T-helper 1 cell treated with Interleukin-12 subunit alpha and Interleukin-12 subunit beta and Interleukin-4 antibody, amounts not matched to agents 30 ng/mL and 1 ng/mL, for 36 hours (primary cell): ENCODE data around the gene DNM3. TPM values are rescaled to one million over a fixed set of nuclear protein-coding genes. Genes with fewer than 3 reads are reported as not detected.

Source experiments
- intact Hi-C: fragments of 100-400 bp; cut with micrococcal nuclease; formaldehyde crosslinking; loops from one replicate; pipeline ENCODE4 v1.15.1; 2024
- total RNA-seq: library from RNA; stranded (reverse); gene quantifications from 2 replicates; pipeline ENCODE4 v1.2.3, GENCODE V29; 2022

Gene DNM3
- total RNA-seq, 1 donor from 2014 or later = 1.2 TPM

DNA sequence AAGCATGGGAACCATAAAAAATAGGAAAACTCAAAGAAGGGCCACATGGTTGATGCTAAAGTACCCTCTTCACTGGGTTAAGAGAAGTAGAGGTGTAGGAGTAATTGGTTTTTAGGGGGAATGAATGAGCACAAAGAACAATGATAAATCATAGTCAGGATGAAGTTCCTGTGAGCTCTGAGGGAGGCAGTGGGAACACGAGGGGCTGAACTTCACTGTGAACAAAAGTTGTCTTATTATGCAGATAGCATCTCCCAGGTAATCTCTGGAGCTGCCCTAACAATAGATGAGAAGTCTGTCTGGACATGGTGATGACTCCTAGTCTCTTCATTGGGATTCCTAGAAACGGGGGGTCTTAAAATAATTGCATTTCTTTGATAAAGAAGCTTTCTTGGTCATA, 127.9 kb downstream of the DNM3 start:
- intact Hi-C loops = no loop called here

DNA sequence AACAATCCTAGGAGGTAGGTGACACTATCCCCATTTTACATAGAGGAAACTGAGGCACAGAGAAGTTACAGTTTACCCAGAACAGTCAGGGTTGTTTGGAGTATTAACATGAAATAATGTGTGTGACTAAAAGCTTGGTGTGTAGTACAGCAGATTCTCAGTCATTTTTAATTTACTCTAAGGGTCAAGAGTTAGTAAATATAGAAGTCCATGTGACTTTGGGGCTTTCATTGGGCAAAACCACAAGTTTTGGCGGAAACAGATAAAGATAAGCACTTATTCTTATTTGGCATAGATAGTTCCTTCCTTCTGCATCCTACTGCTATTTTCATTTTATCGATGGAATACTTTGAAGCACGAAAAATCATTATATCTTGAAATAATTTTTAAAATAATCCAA, 128.5 kb downstream of the DNM3 start:
- intact Hi-C loops = no loop called here

DNA sequence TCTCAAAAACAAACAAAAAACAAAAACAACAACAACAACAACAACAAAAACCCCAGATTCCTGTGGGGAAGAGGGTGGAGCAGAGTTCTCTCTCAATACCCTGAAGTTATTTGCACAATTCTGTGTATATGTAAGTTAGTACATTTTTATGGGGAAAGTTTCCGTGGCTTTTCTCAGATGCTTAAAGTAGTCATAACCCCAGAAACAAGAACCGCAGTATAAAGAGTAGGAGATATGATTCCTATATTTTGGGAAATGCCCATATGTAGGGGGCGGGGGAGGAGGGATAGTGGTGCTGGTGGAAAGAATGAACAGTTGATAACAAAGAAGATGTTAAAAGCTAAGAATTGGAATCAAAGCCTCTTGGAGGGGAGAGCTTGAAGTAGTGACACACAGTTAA, 131.5 kb downstream of the DNM3 start:
- intact Hi-C loops = no loop called here

DNA sequence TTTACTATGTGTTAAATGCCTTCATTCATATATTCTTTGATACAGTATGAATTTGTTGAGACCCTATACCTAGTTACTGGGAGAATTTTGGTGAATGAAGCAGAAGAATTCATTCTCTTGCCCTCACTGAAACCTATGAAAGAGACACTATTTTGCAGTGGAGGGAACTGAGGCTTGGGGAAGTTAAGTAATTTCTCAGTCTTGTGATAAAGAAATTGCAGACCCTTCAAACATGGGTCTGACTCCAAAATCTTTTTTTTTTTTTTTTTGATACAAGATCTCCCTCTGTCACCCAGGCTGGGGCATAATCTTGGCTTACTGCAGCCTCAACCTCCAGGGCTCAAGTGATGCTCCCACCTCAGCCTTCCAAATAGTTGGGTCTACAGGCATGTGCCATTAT, 132.1 kb downstream of the DNM3 start:
- intact Hi-C loops = no loop called here

DNA sequence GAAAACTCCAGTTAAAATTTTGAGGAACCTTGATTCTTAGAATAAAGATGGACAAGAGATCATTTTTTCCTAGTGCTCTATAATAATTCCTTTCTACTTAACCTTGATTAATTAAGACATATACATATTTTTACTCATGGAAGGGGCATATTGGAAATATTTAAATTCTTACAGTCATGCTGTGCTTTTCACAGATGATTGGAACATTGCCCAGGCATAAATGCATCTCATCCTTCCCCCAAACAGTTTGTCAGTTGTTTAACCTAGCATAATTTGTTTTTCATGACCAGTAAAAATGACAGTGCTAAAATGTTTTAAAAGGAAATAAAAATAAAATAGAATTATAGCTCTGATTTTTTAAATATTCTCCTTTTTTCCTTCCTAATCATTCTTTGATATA, 140.0 kb downstream of the DNM3 start:
- intact Hi-C loops = no loop called here

DNA sequence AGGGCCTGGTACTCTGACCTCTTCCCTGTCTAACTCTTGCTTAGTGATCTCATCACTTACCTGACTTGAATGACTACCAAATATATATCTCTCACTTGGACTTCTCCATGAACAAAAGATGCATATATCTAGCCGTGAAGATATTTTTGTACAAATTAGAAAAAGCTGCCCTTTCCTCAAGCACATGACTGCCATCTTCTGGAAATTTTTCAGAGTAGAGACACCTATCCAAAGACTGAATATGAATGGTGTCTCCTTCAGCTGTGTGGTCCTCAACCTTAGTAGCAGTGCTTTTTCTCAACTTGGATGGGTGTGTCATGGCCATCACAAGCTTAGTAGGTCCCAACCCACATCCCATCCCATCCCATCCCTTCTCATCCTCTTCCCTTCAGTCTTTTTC, 142.3 kb downstream of the DNM3 start:
- intact Hi-C loops = no loop called here

DNA sequence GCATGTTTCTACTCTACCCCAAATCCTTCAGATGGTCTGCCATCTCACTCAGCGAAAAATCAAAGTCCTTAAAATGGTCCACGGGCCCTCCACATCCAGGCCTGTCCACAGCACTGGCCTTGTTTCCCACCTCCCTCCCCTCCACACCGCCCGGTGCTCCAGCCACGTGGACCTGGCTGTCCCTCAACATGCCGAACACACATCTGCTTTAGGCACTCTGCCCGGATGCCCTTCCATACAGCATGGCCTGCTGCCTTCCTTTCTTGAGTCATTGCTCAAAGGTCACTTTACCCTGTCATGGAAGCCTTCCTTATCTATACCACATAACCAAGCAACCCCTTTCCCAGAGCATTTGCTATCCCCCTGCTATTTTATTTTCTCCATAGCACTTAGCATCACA, 143.0 kb downstream of the DNM3 start:
- intact Hi-C loops = loop anchor here (2.0 kb wide), 2 partner anchors 143 to 499 kb away; partner anchors contain the start of genes DNM3 and PRRC2C

DNA sequence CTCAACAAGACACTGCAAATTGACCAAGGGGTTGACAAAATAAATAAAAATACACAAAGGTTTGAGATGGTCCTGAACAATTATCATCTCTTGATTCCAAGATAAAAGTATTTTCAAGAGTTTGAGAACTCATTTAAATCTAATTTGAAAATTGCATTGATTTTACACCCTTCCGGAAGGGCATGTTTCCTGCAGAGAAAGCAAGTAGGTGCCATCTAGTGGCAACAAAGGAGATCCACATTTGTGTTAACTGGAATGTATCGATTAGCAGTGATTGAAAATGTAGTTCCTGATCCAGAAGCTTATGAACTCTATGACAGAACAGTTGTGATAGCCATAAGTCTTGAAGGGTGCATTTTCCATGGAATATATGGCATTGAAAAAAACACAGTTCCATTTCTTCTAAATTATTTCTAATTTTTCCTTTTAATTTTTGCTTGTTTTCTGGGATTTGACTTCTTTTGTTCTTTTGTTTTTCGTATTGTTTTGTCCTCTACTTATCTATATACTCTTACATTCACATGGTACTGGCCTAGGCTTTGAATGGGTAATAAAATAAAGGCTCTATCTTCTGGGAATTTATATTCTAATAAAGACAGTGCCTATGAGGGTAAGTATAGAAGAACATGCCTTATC, 143.7 kb downstream of the DNM3 start:
- intact Hi-C loops = loop anchor here (1.0 to 5.0 kb wide), 7 partner anchors 144 to 500 kb away; partner anchors contain the start of genes DNM3, METTL13, PRRC2C and VAMP4

DNA sequence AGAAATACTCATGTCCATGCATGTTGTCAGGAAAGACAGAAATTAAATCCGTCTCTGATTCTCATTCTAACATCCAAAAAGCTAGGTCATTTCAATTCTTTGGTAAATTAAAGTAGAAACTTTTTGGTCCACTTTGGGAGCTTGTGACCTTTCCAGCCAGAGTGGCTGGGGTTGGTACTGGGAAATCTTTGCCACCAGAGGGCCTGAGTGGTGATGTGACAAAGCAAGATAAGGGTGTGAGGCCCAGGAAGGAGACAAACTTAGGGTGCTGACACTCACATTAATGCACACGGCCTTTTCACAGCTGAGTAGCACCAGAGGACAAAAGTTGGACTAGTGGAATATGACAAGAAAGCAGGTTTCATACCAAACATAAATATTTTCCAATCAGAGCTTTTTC, 144.3 kb downstream of the DNM3 start:
- intact Hi-C loops = loop anchor here (1.0 to 5.0 kb wide), 7 partner anchors 145 to 501 kb away; partner anchors contain the start of genes DNM3, METTL13, PRRC2C and VAMP4

DNA sequence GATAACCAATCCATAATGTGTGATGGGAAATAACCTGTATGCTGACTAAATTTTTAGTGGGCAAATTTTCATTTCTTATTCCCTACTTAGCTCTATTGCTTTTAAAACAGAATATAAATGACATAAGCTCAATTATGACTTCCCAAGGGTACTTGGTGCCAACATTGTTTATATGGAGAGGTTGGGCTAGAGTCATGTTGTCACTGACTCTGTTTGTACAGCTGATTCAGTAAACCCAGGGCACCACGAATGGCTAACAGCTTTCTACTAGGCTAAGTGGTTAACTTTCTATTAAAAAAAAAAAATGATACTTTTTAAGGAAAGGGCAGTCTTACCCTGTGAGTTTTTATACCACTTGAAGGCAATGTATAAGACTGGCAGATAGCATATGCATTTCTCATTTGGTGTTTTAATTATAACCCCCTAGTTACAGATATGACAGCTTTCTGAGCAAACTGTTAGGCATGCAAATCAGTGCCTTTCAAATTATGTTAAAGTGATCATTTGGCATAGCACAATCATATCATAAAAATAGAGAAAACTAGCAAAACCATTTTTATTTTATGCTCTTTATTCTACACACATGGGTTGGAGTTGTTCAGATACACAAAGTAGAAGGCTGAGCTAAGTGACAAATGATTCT, 147.1 kb downstream of the DNM3 start:
- intact Hi-C loops = loop anchor here (5.0 kb wide), 1 partner anchor 206 kb away; the partner anchor contains the start of gene METTL13

DNA sequence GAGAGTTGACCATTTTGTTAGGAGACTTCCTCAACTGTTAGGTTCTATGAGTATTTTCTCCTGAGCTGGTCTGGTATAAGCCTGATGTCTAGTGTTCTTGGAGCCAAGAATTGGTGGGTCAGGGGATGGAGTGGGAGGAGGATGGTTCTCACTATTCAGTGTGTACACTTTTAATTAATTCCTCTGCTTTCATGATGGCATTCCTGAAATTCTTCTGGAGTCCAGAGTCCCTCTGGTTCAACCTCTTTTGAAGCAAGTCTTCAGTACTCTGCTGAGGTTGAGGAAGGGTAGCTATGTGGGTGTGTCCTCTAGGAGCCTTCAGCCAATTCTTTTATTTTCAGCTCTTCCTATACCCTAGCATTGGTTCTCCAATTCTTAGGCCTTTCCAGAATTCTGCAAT, 149.1 kb downstream of the DNM3 start:
- intact Hi-C loops = no loop called here

DNA sequence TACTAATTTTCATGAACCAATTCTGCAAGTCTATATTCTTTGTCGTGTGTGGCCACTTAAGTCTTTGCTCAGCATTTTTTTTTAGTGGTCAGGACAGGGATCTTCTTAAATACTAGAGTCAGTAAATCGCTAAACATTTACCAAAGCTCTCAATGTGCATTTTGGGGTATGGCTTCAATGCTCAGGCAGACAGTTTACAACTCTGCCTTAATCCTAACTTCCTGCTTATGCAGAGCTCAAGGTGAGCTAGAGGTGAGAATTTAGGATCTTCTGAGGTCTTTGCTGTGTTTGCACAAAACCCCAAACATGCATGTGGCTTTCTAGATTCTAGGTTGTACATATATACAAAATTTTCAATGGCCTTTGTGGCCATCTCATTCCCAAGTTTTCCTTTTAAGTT, 153.0 kb downstream of the DNM3 start:
- intact Hi-C loops = no loop called here

DNA sequence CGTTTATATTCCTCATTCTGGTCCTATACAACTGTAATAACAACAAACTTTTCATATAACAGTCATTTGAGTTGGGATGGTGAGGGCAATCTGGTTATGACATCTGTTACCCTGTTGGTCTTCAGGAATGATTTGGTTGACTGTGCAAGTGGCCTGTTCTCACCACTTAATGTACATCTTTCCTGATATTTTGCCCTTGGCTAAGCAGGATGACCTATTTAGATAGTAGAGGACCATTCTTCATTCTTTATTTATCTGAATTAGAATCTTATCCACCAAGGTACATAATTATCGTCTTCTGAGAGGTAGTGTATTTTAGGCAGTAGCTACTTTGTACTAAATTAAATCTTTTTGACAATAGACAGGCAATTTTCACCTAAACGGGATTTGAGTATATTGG, 154.3 kb downstream of the DNM3 start:
- intact Hi-C loops = no loop called here

DNA sequence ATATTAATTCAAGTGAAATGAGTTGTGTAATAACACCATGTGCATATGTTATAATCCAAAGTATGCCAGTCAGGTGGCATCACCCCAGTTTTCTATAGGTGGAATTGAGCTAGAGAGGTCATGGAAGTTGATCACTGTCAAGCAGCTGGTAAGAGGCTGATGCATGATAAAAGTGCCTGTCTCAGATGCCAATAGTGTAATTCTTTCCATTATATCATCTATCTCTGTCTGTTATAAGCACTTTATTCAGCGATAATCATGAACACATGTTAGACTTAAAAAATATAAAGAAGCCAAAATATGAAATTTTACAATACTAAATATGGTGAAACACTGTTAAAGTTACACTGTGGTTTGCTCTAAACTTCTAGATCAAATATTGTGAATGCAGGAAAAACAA, 156.6 kb downstream of the DNM3 start:
- intact Hi-C loops = no loop called here

DNA sequence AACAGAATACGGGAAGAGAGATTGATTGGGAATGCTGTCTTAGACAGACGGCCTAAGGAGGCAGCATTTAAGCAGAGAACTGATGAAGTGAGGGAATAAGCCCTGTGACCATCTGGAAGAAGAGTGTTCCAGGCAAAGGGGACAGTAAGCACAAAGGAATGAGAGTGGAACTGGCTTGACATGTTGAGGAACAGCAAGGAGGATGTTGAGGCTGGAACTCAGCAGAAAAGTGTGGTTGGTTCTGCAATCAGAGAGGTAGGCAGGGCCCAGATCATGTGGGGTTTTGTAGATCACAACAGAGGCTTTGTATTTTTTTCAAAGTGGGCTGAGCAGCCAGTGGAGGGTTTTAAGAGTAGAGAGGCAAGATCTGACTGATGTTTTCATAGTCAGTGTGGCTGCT, 157.4 kb downstream of the DNM3 start:
- intact Hi-C loops = no loop called here

DNA sequence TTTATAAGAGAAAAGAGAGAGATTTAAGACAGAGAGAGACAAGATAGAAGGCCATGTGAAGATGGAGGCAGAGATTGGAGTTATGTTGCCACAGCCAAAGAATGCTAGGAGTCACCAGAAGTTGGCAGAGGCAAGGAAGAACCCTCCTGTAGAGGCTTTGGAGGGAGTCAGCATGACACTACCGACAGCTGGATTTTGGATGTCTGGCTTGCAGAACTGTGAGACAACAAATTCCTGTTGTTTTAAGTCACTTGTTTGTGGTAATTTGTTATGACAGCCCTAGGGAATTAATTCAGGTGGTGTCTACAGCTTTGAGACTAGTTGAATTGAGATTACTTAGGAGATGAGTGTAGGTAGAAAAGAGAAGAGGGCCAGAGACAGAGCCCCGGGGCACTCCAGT, 158.5 kb downstream of the DNM3 start:
- intact Hi-C loops = loop anchor here (5.0 kb wide), 1 partner anchor 728 kb away; no protein-coding TSS in a partner anchor

DNA sequence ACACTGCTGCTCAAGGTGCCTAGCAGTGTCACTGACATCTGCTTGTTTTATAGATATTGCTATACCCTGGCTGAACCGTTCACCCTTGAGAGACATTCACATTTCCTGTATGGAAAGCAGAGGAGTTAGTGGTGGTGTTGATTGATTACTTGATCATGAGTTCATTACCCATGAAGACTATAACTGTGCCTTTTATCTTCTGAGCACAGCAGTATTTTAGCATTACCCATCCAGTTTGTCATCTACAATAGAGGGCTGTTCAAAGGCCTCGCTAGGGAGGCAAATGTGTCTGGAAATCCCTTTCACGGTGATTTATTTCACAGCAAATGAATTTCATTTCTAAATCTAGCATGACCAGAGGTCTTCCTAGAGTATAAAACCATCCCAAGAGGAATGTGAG, 160.0 kb downstream of the DNM3 start:
- intact Hi-C loops = loop anchor here (5.0 kb wide), 1 partner anchor 726 kb away; no protein-coding TSS in a partner anchor

DNA sequence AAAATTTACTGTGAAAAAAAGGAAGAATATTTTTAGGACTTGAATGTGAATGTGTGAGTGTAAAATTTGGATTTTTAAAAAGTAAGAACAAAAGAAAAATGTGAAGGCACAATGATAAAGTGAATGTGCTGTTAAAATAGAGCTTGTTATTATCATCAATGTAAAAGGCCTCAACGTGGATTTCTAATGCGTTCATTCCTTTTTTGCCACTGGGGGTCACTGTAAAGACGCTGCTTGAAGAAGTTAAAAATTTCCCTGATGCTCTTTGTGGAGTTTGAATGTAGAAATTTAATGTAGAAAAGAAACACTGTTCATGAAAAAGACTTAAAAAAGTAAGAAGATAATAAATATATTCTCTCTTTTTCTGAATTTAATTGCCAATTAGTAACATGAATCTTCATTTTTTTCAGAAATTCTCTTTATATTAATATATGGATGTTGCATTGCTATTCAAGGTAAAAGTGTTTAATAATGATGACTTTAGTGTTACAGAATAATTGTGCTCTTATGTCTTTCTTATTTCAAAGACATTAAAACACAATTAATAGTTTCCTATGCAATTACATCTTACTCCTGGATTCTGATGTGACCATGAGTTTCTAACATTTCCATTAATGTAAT, 161.5 kb downstream of the DNM3 start:
- intact Hi-C loops = loop anchor here (1.0 to 5.0 kb wide), 6 partner anchors 88 to 724 kb away; partner anchors contain the start of gene PIGC

DNA sequence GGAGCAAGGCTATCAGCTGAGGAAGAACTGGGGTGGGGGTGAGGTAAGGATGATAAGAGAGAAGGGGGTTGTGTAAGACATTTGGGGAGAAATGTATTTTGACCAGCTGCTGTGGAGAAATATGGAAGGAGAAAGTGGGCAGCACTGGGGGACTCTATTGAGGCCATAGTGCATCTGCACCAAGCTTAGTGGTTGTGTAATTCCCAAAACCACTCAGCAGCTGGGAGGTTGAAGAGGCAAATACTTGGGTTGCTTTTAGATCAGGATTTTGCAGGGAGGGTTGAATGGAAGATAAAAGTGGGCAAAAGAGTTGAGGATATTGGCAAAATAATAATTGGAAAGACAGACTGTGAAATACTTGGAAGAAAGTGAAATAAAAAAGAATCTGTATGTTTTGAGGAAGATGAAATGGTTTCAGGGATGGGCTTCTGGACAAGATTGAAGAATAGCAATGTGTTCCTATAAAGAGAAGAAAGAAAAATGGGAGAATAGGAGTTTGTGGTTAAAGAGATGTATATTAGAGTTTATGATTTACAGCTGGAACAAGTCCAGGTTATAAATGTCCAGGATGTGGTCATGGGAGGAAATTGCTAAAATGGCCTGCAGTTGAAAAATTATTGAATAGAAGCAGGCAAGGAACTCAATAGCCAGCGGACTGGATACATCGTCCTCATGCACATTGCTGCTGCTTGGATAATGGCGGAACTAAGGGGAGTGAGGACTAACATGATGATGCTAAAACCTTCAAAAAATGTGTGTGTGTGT, 162.7 kb downstream of the DNM3 start:
- intact Hi-C loops = loop anchor here (2.0 to 5.0 kb wide), 3 partner anchors 87 to 723 kb away; no protein-coding TSS in a partner anchor

DNA sequence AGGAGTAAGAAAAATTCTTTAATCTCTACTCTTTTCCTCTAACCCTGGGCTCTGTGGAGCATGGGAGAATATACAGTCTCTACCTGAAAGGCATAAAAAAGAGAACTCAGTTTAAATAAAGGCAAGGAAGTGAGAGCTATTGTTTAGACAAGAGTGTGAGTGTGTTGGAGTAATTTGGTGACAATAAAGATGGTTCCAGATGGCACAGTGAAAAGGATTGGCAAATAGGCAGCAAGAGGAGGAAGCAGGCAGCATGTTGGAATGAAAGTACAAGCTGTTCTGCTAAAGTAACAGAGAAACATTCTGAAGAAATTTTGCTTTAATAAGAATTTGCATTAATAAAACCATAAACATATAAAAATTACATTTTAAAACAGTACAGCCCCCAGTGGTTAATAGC, 163.4 kb downstream of the DNM3 start:
- intact Hi-C loops = loop anchor here (5.0 kb wide), 1 partner anchor 723 kb away; no protein-coding TSS in a partner anchor

DNA sequence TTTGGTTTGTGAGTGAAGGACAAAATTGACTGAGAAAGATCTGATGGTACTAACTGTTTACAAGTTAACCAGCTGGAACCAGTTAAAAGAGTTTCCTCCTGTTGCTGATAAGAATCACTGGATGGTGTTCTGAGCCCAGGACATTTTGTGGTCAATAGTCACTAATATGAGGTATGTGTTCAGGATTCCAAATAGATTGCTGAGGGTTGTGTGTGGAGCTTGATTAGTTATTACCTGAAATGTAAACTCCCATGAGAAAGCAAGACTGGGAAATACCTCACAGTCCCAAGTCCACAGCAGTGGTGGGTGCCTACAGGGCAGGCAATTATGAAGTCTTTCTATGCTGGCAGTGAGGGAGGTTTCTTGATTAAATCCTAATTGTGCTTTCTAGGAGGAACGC, 164.6 kb downstream of the DNM3 start:
- intact Hi-C loops = no loop called here
